H1 (cell line): ENCODE results near the gene AGR3. TPM values are rescaled to one million over a fixed set of nuclear protein-coding genes. Genes with fewer than 3 reads are reported as not detected.

Experiments
- CTCF ChIA-PET: fragments of 300-600 bp; sonication (Branson Sonifier 250); formaldehyde crosslinking; loops from one replicate; lab custom pipeline; 2021; ENCODE audit not compliant: partially characterized antibody; lab: Charles Lee
- POLR2A ChIA-PET: fragments of 300-600 bp; sonication (Branson Sonifier 250); formaldehyde crosslinking; loops from one replicate; lab custom pipeline; 2021; ENCODE audit warnings: inconsistent platforms; ENCODE audit not compliant: partially characterized antibody; lab: Charles Lee
- DNase-seq, 2 experiments: peaks; one replicate each; pipeline versions ENCODE4 v3.0.0 to v3.0.0-alpha.2; 2010 to 2022; ENCODE audit warnings: low spot score in 2 of 2, low read depth in 1 of 2, mixed read lengths in 1 of 2
- FAIRE-seq: peaks from 2 replicates; lab custom pipeline; 2011; peaks lifted over from hg19 to GRCh38; lab: Jason Lieb, UNC
- H2AFZ ChIP-seq: 2 replicates; pipeline ENCODE4 v1.8.1; 2012; ENCODE audit warnings: low read length, inconsistent platforms
- H2AK5ac ChIP-seq: 2 replicates; pipeline ENCODE4 v1.6.1; 2013; ENCODE audit warnings: low read depth, low read length
- H2BK120ac ChIP-seq: replicated peaks from 2 replicates; pipeline ENCODE3; 2013; ENCODE audit warnings: low read depth, low read length, inconsistent platforms
- H2BK12ac ChIP-seq: 2 replicates; pipeline ENCODE4 v1.6.1; 2013; ENCODE audit warnings: low read depth, low read length
- H2BK15ac ChIP-seq: 2 replicates; pipeline ENCODE4 v1.6.1; 2013; ENCODE audit warnings: low read length
- H2BK20ac ChIP-seq: 2 replicates; pipeline ENCODE4 v1.6.1; 2013; ENCODE audit warnings: low read length
- H2BK5ac ChIP-seq: 2 replicates; pipeline ENCODE4 v1.6.1; 2013; ENCODE audit warnings: low read depth, low read length
- H3K14ac ChIP-seq: 2 replicates; pipeline ENCODE4 v1.6.1; 2013; ENCODE audit warnings: inconsistent platforms; ENCODE audit not compliant: insufficient read length
- H3K18ac ChIP-seq: 2 replicates; pipeline ENCODE4 v1.6.1; 2013; ENCODE audit warnings: low read length; ENCODE audit errors: extremely low read depth
- H3K23ac ChIP-seq: 2 replicates; pipeline ENCODE4 v1.6.1; 2013; ENCODE audit warnings: inconsistent platforms; ENCODE audit not compliant: insufficient read length
- H3K23me2 ChIP-seq: 2 replicates; pipeline ENCODE4 v1.6.1; 2013; ENCODE audit warnings: low read depth, low read length
- H3K27ac ChIP-seq: 2 replicates; pipeline ENCODE4 v1.6.1; 2011; ENCODE audit warnings: low read depth, low read length, inconsistent platforms
- H3K27me3 ChIP-seq, 4 experiments: replicated peaks in 1 of 4; 1 replicate in 1 of 4; 2 replicates in 3 of 4; pipeline versions ENCODE4 v1.6.1 to v1.8.1; 2011 to 2013; ENCODE audit warnings: low read length in 3 of 4, mild to moderate bottlenecking in 3 of 4, inconsistent platforms in 2 of 4, mixed read lengths in 2 of 4, moderate library complexity in 1 of 4; ENCODE audit not compliant: control insufficient read depth in 3 of 4, insufficient read depth in 3 of 4; ENCODE audit errors: extremely low read depth in 1 of 4
- H3K36me3 ChIP-seq, 4 experiments: 2 replicates each; pipeline versions ENCODE4 v1.6.1 to v1.8.1; 2011 to 2013; ENCODE audit warnings: mild to moderate bottlenecking in 4 of 4, low read length in 3 of 4, moderate library complexity in 2 of 4, control low read depth in 1 of 4, inconsistent platforms in 1 of 4; ENCODE audit not compliant: insufficient read depth in 4 of 4, control insufficient read depth in 2 of 4
- H3K4ac ChIP-seq: replicated peaks from 2 replicates; pipeline ENCODE3; 2013; ENCODE audit warnings: low read length, low read depth, mixed read lengths, inconsistent platforms; ENCODE audit not compliant: insufficient read length
- H3K4me1 ChIP-seq, 4 experiments: replicated peaks in 1 of 4; 1 replicate in 1 of 4; 2 replicates in 3 of 4; pipeline versions ENCODE4 v1.6.1 to v1.8.1; 2011 to 2013; ENCODE audit warnings: low read length in 3 of 4, inconsistent platforms in 2 of 4, mixed read lengths in 1 of 4; ENCODE audit not compliant: insufficient read depth in 4 of 4, control insufficient read depth in 3 of 4
- H3K4me2 ChIP-seq, 2 experiments: 2 replicates each; pipeline versions ENCODE4 v1.6.1 to v1.8.1; 2011 to 2013; ENCODE audit warnings: low read depth in 2 of 2, low read length in 2 of 2, control low read depth in 1 of 2, inconsistent platforms in 1 of 2, mild to moderate bottlenecking in 1 of 2; ENCODE audit not compliant: insufficient read depth in 1 of 2
- H3K4me3 ChIP-seq, 4 experiments: fragments of 200-600, 300-600 bp in 1 of 4; sonication (generic), shearing (Covaris generic), sonication (Bioruptor Twin) in 1 of 4; 2 replicates each; pipeline versions ENCODE4 v1.5.1 to v1.8.1; 2011 to 2016; ENCODE audit warnings: low read length in 4 of 4, low read depth in 3 of 4, control low read depth in 2 of 4, inconsistent platforms in 2 of 4, mild to moderate bottlenecking in 2 of 4, mixed read lengths in 1 of 4, moderate library complexity in 1 of 4; ENCODE audit not compliant: insufficient read depth in 2 of 4; ENCODE audit errors: extremely low read depth in 1 of 4
- H3K56ac ChIP-seq: replicated peaks from 2 replicates; pipeline ENCODE3; 2013; ENCODE audit warnings: low read depth, mild to moderate bottlenecking, mixed read lengths, low read length, inconsistent platforms; ENCODE audit not compliant: insufficient read length
- H3K79me1 ChIP-seq: 2 replicates; pipeline ENCODE4 v1.6.1; 2013; ENCODE audit warnings: low read depth, low read length, control low read depth
- H3K79me2 ChIP-seq, 2 experiments: 2 replicates each; pipeline versions ENCODE4 v1.6.1 to v1.8.1; 2012 to 2013; ENCODE audit warnings: low read length in 2 of 2, mild to moderate bottlenecking in 2 of 2, inconsistent platforms in 1 of 2; ENCODE audit not compliant: insufficient read depth in 2 of 2, control insufficient read depth in 1 of 2
- H3K9ac ChIP-seq, 4 experiments: replicated peaks in 1 of 4; 1 replicate in 1 of 4; 2 replicates in 3 of 4; pipeline versions ENCODE4 v1.6.1 to v1.8.1; 2011 to 2013; ENCODE audit warnings: low read depth in 3 of 4, low read length in 3 of 4, control low read depth in 2 of 4, mild to moderate bottlenecking in 2 of 4, moderate library complexity in 2 of 4, inconsistent platforms in 1 of 4; ENCODE audit errors: extremely low read depth in 1 of 4
- H3K9me3 ChIP-seq, 2 experiments: 2 replicates each; pipeline versions ENCODE4 v1.6.1 to v1.8.1; 2012 to 2013; ENCODE audit warnings: mild to moderate bottlenecking in 2 of 2, moderate library complexity in 2 of 2, control low read depth in 1 of 2, inconsistent platforms in 1 of 2, low read depth in 1 of 2, low read length in 1 of 2, mixed read lengths in 1 of 2; ENCODE audit not compliant: insufficient read depth in 2 of 2
- H4K20me1 ChIP-seq, 2 experiments: replicated peaks in 1 of 2; 2 replicates each; pipeline versions ENCODE3 to v1.8.1; 2011 to 2013; ENCODE audit warnings: inconsistent platforms in 2 of 2, low read length in 2 of 2, mild to moderate bottlenecking in 1 of 2; ENCODE audit not compliant: insufficient read depth in 2 of 2, control insufficient read depth in 1 of 2
- H4K5ac ChIP-seq: 2 replicates; pipeline ENCODE4 v1.6.1; 2013; ENCODE audit warnings: low read length, low read depth, mixed read lengths, inconsistent platforms; ENCODE audit not compliant: insufficient read length
- H4K8ac ChIP-seq: 2 replicates; pipeline ENCODE4 v1.8.0; 2013; ENCODE audit warnings: mild to moderate bottlenecking, moderate library complexity, low read length, inconsistent platforms; ENCODE audit not compliant: insufficient read depth; ENCODE audit errors: extremely low read depth
- H4K91ac ChIP-seq: replicated peaks from 2 replicates; pipeline ENCODE3; 2013; ENCODE audit warnings: low read length, mixed read lengths, inconsistent platforms; ENCODE audit not compliant: insufficient read length
- BCL11A ChIP-seq, 2 experiments: IDR thresholded peaks; one replicate each; pipeline ENCODE4 v1.6.1; 2011; ENCODE audit warnings: low read depth in 2 of 2, low read length in 2 of 2, mild to moderate bottlenecking in 2 of 2
- CBX8 ChIP-seq: fragments of 300-800, 300-1000 bp; sonication (generic); IDR thresholded peaks from 2 replicates; pipeline ENCODE4 v1.7.1; 2016; ENCODE audit warnings: low read depth, low read length, borderline replicate concordance
- GABPA ChIP-seq: IDR thresholded peaks from 2 replicates; pipeline ENCODE4 v1.6.1; 2011; ENCODE audit warnings: mild to moderate bottlenecking, low read length, moderate library complexity, borderline replicate concordance; ENCODE audit not compliant: insufficient read depth
- KDM1A ChIP-seq: fragments of 200-600, 300-600 bp; sonication (generic); IDR thresholded peaks from 2 replicates; pipeline ENCODE4 v1.7.1; 2016; ENCODE audit warnings: mild to moderate bottlenecking, low read length, borderline replicate concordance
- POU5F1 ChIP-seq: IDR thresholded peaks from 2 replicates; pipeline ENCODE4 v1.6.1; 2011; ENCODE audit warnings: low read depth, mild to moderate bottlenecking, low read length, moderate library complexity
- SIRT6 ChIP-seq: IDR thresholded peaks from one replicate; pipeline ENCODE4 v1.7.1; 2012; ENCODE audit warnings: low read length, inconsistent platforms
- TAF1 ChIP-seq: IDR thresholded peaks from 2 replicates; pipeline ENCODE4 v1.6.1; 2011; ENCODE audit warnings: mild to moderate bottlenecking, low read depth, low read length
- TCF12 ChIP-seq: IDR thresholded peaks from 2 replicates; pipeline ENCODE4 v1.6.1; 2011; ENCODE audit warnings: low read depth, mild to moderate bottlenecking, low read length
- WGBS, 2 experiments: shearing (Covaris generic) in 1 of 2; methylation state at CpG; one replicate each; pipeline versions ENCODE4 v1.1.6 to v1.1.7; 2013 to 2015; ENCODE audit warnings: low lambda C conversion rate in 2 of 2, mixed read lengths in 2 of 2, inconsistent platforms in 1 of 2, low coverage in 1 of 2, missing lambda C conversion rate in 1 of 2; ENCODE audit not compliant: insufficient replicate concordance in 2 of 2, insufficient coverage in 1 of 2, insufficient read length in 1 of 2; ENCODE audit errors: extremely low coverage in 1 of 2, missing lambda C conversion rate in 1 of 2; 5-methylcytosine and 5-hydroxymethylcytosine counted together
- polyA plus RNA-seq, 7 experiments: library from polyadenylated mRNA; depleted of rRNA in 3 of 7; stranded (reverse) in 5 of 7; unstranded in 2 of 7; fragments of >200 nt in 5 of 7; fragments of 200-250 nt in 2 of 7; gene quantifications; 1 replicate in 5 of 7; 2 replicates in 1 of 7; 4 replicates in 1 of 7; pipeline versions ENCODE4 v1.2.1 to v1.2.3, GENCODE V29; 2011 to 2013; ENCODE audit warnings: missing spikeins in 2 of 7, mixed read lengths in 2 of 7
- total RNA-seq: library from RNA; stranded (reverse); fragmentation: NEBNext Ultra II Directional; extraction: Animal tissue kit (Norgen Biotek cat#: 25700); gene quantifications from 2 replicates; pipeline ENCODE4 v1.2.1, GENCODE V29; 2021

The AGR3 gene
- total and polyA plus RNA-seq, 2 of the 8 experiments (the other 6 are each of a cell fraction or from before 2014, with no cell fraction given): not detected

- FAIRE-seq: no peak
- 90% methylated on average over 4 of the region's 4 CpGs; no CpG with 5 or more reads in 1 of the 2 experiments for WGBS, 2 experiments
- TF ChIP-seq CBX8 (no peak), BCL11A (IDR thresholded peaks at IDR 0.05; ENCODE audit: low read depth in 2 of 2, low read length in 2 of 2) (no peak), GABPA (no peak), SIRT6 (no peak), POU5F1 (no peak), TCF12 (no peak), KDM1A (no peak), TAF1 (no peak)
Observed at GRCh38 chr7:16841681-16842080, 40.1 kb downstream of the AGR3 start.

More at GRCh38 chr7:16841681-16842080, 40.1 kb downstream of the AGR3 start:
- H3K36me3 ChIP-seq: no peaks in the 10 kb centered on the region
- H2BK15ac ChIP-seq: no peak overlapping the region
- no peak overlapping the region for H2AFZ ChIP-seq
- no peaks in the 10 kb centered on the region for H3K9me3 ChIP-seq
- no peaks in the 10 kb centered on the region for H3K27me3 ChIP-seq
- H2AK5ac ChIP-seq: no peak overlapping the region
- H3K18ac ChIP-seq: no peak overlapping the region
- no peak overlapping the region for H2BK12ac ChIP-seq
- no peaks in the 10 kb centered on the region for H4K20me1 ChIP-seq
- H2BK20ac ChIP-seq: no peak overlapping the region
- no peak overlapping the region for H3K23ac ChIP-seq
- no peak overlapping the region for H3K14ac ChIP-seq
- DNase-seq: no peak
- POLR2A ChIA-PET: no interaction called here
- H3K9ac ChIP-seq: no peak overlapping the region
- no peak overlapping the region for H2BK120ac ChIP-seq
- CTCF ChIA-PET: interaction anchor here (0.9 to 1.7 kb wide), 2 partner anchors 40 to 42 kb away, joined by 3 to 4 read pairs; no protein-coding TSS in a partner anchor
- no peaks in the 10 kb centered on the region for H3K79me2 ChIP-seq
- no peaks in the 10 kb centered on the region for H3K23me2 ChIP-seq
- no peaks in the 10 kb centered on the region for H3K4me1 ChIP-seq
- no peak overlapping the region for H4K91ac ChIP-seq
- H3K4ac ChIP-seq: no peak overlapping the region
- no peak overlapping the region for H4K5ac ChIP-seq
- no peak overlapping the region for H3K27ac ChIP-seq
- H3K79me1 ChIP-seq: no peaks in the 10 kb centered on the region
- H3K56ac ChIP-seq: no peak overlapping the region
- H3K4me2 ChIP-seq: no peak overlapping the region
- no peak overlapping the region for H4K8ac ChIP-seq
- H2BK5ac ChIP-seq: no peak overlapping the region
- H3K4me3 ChIP-seq: no peak overlapping the region
